Hepatocyte (in vitro differentiated cells): ENCODE data around the gene CHST13. TPM values are rescaled to one million over a fixed set of nuclear protein-coding genes. Genes with fewer than 3 reads are reported as not detected.

ENCODE experiments used
- DNase-seq: peaks from one replicate; pipeline ENCODE4 v3.0.0-alpha.2; 2016; ENCODE audit warnings: low spot score
- H2AFZ ChIP-seq: fragments of 200-600 bp; sonication (generic); 2 replicates; pipeline ENCODE4 v1.6.0; 2016; ENCODE audit warnings: antibody characterized with exemption, mild to moderate bottlenecking
- H3K27ac ChIP-seq: fragments of 200-600 bp; sonication (generic); 2 replicates; pipeline ENCODE4 v1.5.1; 2016; ENCODE audit warnings: mild to moderate bottlenecking
- H3K27me3 ChIP-seq: fragments of 200-600 bp; sonication (generic); 2 replicates; pipeline ENCODE4 v1.6.1; 2016
- H3K36me3 ChIP-seq: fragments of 200-600 bp; sonication (generic); replicated peaks from 2 replicates; pipeline ENCODE4 v1.5.1; 2016; ENCODE audit warnings: low read depth; ENCODE audit not compliant: insufficient read depth
- H3K4me1 ChIP-seq: fragments of 200-600 bp; sonication (generic); 2 replicates; pipeline ENCODE4 v1.5.1; 2016; ENCODE audit warnings: mild to moderate bottlenecking, moderate library complexity; ENCODE audit not compliant: insufficient read depth
- H3K4me2 ChIP-seq: fragments of 200-600 bp; sonication (generic); 2 replicates; pipeline ENCODE4 v1.6.0; 2016
- H3K4me3 ChIP-seq: fragments of 200-600 bp; sonication (generic); 2 replicates; pipeline ENCODE4 v1.5.1; 2016; ENCODE audit warnings: mild to moderate bottlenecking
- H3K79me2 ChIP-seq: fragments of 200-600 bp; sonication (generic); 2 replicates; pipeline ENCODE4 v1.6.0; 2017; ENCODE audit warnings: mild to moderate bottlenecking
- H3K9me2 ChIP-seq: fragments of 200-600 bp; sonication (generic); replicated peaks from 2 replicates; pipeline ENCODE4 v1.6.0; 2017; ENCODE audit warnings: mild to moderate bottlenecking; ENCODE audit not compliant: insufficient read depth
- H3K9me3 ChIP-seq: fragments of 200-600 bp; sonication (generic); 2 replicates; pipeline ENCODE4 v1.5.1; 2016; ENCODE audit warnings: low read depth, mild to moderate bottlenecking
- H4K20me1 ChIP-seq: fragments of 200-600 bp; sonication (generic); 2 replicates; pipeline ENCODE4 v1.6.0; 2016; ENCODE audit warnings: mild to moderate bottlenecking; ENCODE audit not compliant: insufficient read depth, poor library complexity, severe bottlenecking
- CTCF ChIP-seq: fragments of 200-600 bp; sonication (generic); IDR thresholded peaks from 2 replicates; pipeline ENCODE4 v1.5.1; 2016; ENCODE audit warnings: antibody characterized with exemption, mild to moderate bottlenecking; ENCODE audit not compliant: poor library complexity
- EZH2 ChIP-seq: fragments of 200-600 bp; sonication (generic); IDR thresholded peaks from 2 replicates; pipeline ENCODE4 v1.6.1; 2016; ENCODE audit warnings: antibody characterized with exemption, mild to moderate bottlenecking, borderline replicate concordance
- EZH2phosphoT487 ChIP-seq: fragments of 200-600 bp; sonication (generic); IDR thresholded peaks from one replicate; pipeline ENCODE4 v1.6.1; 2018; ENCODE audit warnings: antibody characterized with exemption, mild to moderate bottlenecking, low read depth, moderate library complexity; ENCODE audit not compliant: unreplicated experiment, severe bottlenecking
- WGBS: methylation state at CpG from one replicate; pipeline ENCODE4 v1.1.6; 2016; ENCODE audit warnings: low lambda C conversion rate; ENCODE audit errors: missing lambda C conversion rate; 5-methylcytosine and 5-hydroxymethylcytosine counted together
- polyA plus RNA-seq: library from polyadenylated mRNA; unstranded; fragments of >200 nt; fragmentation: Nextera tagmentation; extraction: Ambion mirVana; gene quantifications from 2 replicates; pipeline ENCODE4 v1.2.1, GENCODE V29; 2016
- total RNA-seq: library from RNA; depleted of rRNA; stranded (reverse); fragments of >200 nt; gene quantifications from 2 replicates; pipeline ENCODE4 v1.2.3, GENCODE V29; 2014

CHST13 gene
- total and polyA plus RNA-seq, 2 experiments from 2014 or later: 31.5 to 54.6 TPM

- Histone ChIP-seq H4K20me1 (no peaks in the 10 kb centered on the region), H3K4me2 (no peak overlapping the region), H2AFZ (no peak overlapping the region), H3K9me3 (no peaks in the 10 kb centered on the region), H3K4me3 (no peak overlapping the region), H3K79me2 (no peaks in the 10 kb centered on the region), H3K27ac (no peak overlapping the region), H3K9me2 (no peaks in the 10 kb centered on the region), H3K36me3 (no peaks in the 10 kb centered on the region), H3K4me1 (no peaks in the 10 kb centered on the region), H3K27me3 (no peaks in the 10 kb centered on the region)
- DNase-seq: no peak
- 97% methylated on average over 10 of the region's 10 CpGs for WGBS
- TF ChIP-seq EZH2: no peak
- TF ChIP-seq CTCF: no peak
- TF ChIP-seq EZH2phosphoT487: no peak
Measured at GRCh38 chr3:126503701-126504100, 20.3 kb upstream of the CHST13 start.

GRCh38 chr3:126507886-126508285 lies 16.1 kb upstream of the CHST13 start:
- H3K27ac ChIP-seq: no peak overlapping the region
- no peaks in the 10 kb centered on the region for H3K27me3 ChIP-seq
- H2AFZ ChIP-seq: no peak overlapping the region
- H4K20me1 ChIP-seq: no peaks in the 10 kb centered on the region
- no peaks in the 10 kb centered on the region for H3K4me1 ChIP-seq
- H3K4me3 ChIP-seq: no peak overlapping the region
- TF ChIP-seq EZH2phosphoT487 (no peak), EZH2 (no peak), CTCF (no peak)
- no peaks in the 10 kb centered on the region for H3K9me2 ChIP-seq
- H3K79me2 ChIP-seq: no peaks in the 10 kb centered on the region
- no peak for DNase-seq
- no peaks in the 10 kb centered on the region for H3K36me3 ChIP-seq
- 90% methylated on average over 9 of the region's 9 CpGs for WGBS
- H3K4me2 ChIP-seq: no peak overlapping the region
- H3K9me3 ChIP-seq: no peaks in the 10 kb centered on the region

- Histone ChIP-seq H3K27ac (no peak overlapping the region), H2AFZ (no peak overlapping the region), H3K4me1 (no peaks in the 10 kb centered on the region), H4K20me1 (no peaks in the 10 kb centered on the region), H3K27me3 (no peaks in the 10 kb centered on the region), H3K9me3 (no peaks in the 10 kb centered on the region), H3K9me2 (no peaks in the 10 kb centered on the region), H3K4me3 (no peak overlapping the region), H3K4me2 (no peak overlapping the region), H3K79me2 (no peaks in the 10 kb centered on the region), H3K36me3 (no peaks in the 10 kb centered on the region)
- TF ChIP-seq CTCF (no peak), EZH2phosphoT487 (no peak), EZH2 (no peak)
- no peak for DNase-seq
- 87% methylated on average over 4 of the region's 4 CpGs for WGBS
Measured at GRCh38 chr3:126508564-126508964, 15.4 kb upstream of the CHST13 start.
